KMS-11 (cell line): Measurements from ENCODE around the gene FNBP1L.

ENCODE experiments used
- H2AFZ ChIP-seq: fragments of 200-600 bp; sonication (generic); 2 replicates; pipeline ENCODE4 v1.6.1; 2016; ENCODE audit warnings: antibody characterized with exemption, mixed run types, low read depth
- H3K27ac ChIP-seq: fragments of 200-600 bp; sonication (generic); 2 replicates; pipeline ENCODE4 v1.6.1; 2016; ENCODE audit warnings: mild to moderate bottlenecking, mixed run types
- H3K27me3 ChIP-seq: fragments of 200-600 bp; sonication (generic); 2 replicates; pipeline ENCODE4 v1.6.1; 2017; ENCODE audit warnings: mild to moderate bottlenecking, low read depth, mixed run types, moderate library complexity; ENCODE audit not compliant: insufficient read depth
- H3K36me3 ChIP-seq: fragments of 200-600 bp; sonication (generic); 2 replicates; pipeline ENCODE4 v1.6.1; 2017; ENCODE audit warnings: mild to moderate bottlenecking, mixed run types; ENCODE audit not compliant: insufficient read depth
- H3K4me1 ChIP-seq: fragments of 200-600 bp; sonication (generic); 2 replicates; pipeline ENCODE4 v1.6.1; 2016; ENCODE audit warnings: mild to moderate bottlenecking, low read depth, mixed run types; ENCODE audit not compliant: poor library complexity, severe bottlenecking
- H3K4me2 ChIP-seq: fragments of 200-600 bp; sonication (generic); 2 replicates; pipeline ENCODE4 v1.7.0; 2016; ENCODE audit warnings: mild to moderate bottlenecking, mixed run types
- H3K4me3 ChIP-seq: fragments of 200-600 bp; sonication (generic); IDR thresholded peaks from 2 replicates; pipeline ENCODE4 v1.6.1; 2017; ENCODE audit warnings: low read depth, low read length, mixed read lengths; ENCODE audit not compliant: insufficient read depth
- H3K79me2 ChIP-seq: fragments of 200-600 bp; sonication (generic); 2 replicates; pipeline ENCODE4 v1.6.1; 2016; ENCODE audit warnings: low read depth, mixed run types; ENCODE audit not compliant: insufficient read depth
- H3K9ac ChIP-seq: fragments of 200-600 bp; sonication (generic); 2 replicates; pipeline ENCODE4 v1.6.1; 2016; ENCODE audit warnings: mild to moderate bottlenecking, mixed run types
- H4K20me1 ChIP-seq: fragments of 200-600 bp; sonication (generic); 2 replicates; pipeline ENCODE4 v1.6.1; 2016; ENCODE audit warnings: mild to moderate bottlenecking, mixed run types; ENCODE audit not compliant: insufficient read depth
- CTCF ChIP-seq: fragments of 200-600 bp; sonication (generic); conservative IDR thresholded peaks from 2 replicates; pipeline ENCODE4 v1.6.1; 2017; ENCODE audit warnings: low read depth, mild to moderate bottlenecking, antibody characterized with exemption, low read length, moderate library complexity, mixed read lengths

FNBP1L gene

GRCh38 chr1:93575621-93576284, 127.8 kb downstream of the FNBP1L start:
- H2AFZ ChIP-seq, result no peak overlapping the region
- H3K27me3 ChIP-seq, result no peaks in the 10 kb centered on the region
- H3K27ac ChIP-seq, result no peak overlapping the region
- no peak for TF ChIP-seq CTCF
- no peaks in the 10 kb centered on the region for H3K79me2 ChIP-seq
- no peak overlapping the region for H3K4me3 ChIP-seq
- no peak overlapping the region for H3K4me2 ChIP-seq
- no peaks in the 10 kb centered on the region for H3K4me1 ChIP-seq
- H3K36me3 ChIP-seq, result no peaks in the 10 kb centered on the region
- no peaks in the 10 kb centered on the region for H4K20me1 ChIP-seq
- H3K9ac ChIP-seq, result no peak overlapping the region

- Histone ChIP-seq H3K4me1 (no peaks in the 10 kb centered on the region), H3K27ac (no peak overlapping the region), H3K9ac (no peak overlapping the region), H2AFZ (no peak overlapping the region), H3K79me2 (no peaks in the 10 kb centered on the region), H3K4me3 (no peak overlapping the region), H3K27me3 (no peaks in the 10 kb centered on the region), H3K36me3 (no peaks in the 10 kb centered on the region), H3K4me2 (no peak overlapping the region), H4K20me1 (no peaks in the 10 kb centered on the region)
- TF ChIP-seq CTCF, result no peak
Measured at GRCh38 chr1:93576346-93576745, 128.4 kb downstream of the FNBP1L start.

GRCh38 chr1:93576746-93577145, 128.8 kb downstream of the FNBP1L start:
- no peak overlapping the region for H3K27ac ChIP-seq
- H2AFZ ChIP-seq, result no peak overlapping the region
- H3K4me3 ChIP-seq, result no peak overlapping the region
- TF ChIP-seq CTCF, result no peak
- no peak overlapping the region for H3K9ac ChIP-seq
- H3K79me2 ChIP-seq, result no peaks in the 10 kb centered on the region
- no peaks in the 10 kb centered on the region for H3K36me3 ChIP-seq
- no peaks in the 10 kb centered on the region for H4K20me1 ChIP-seq
- H3K27me3 ChIP-seq, result no peaks in the 10 kb centered on the region
- no peaks in the 10 kb centered on the region for H3K4me1 ChIP-seq
- no peak overlapping the region for H3K4me2 ChIP-seq

GRCh38 chr1:93577536-93578432, 129.9 kb downstream of the FNBP1L start:
- Histone ChIP-seq H4K20me1 (no peaks in the 10 kb centered on the region), H3K4me2 (no peak overlapping the region), H3K9ac (no peak overlapping the region), H3K4me3 (no peak overlapping the region), H3K4me1 (no peaks in the 10 kb centered on the region), H2AFZ (no peak overlapping the region), H3K27me3 (no peaks in the 10 kb centered on the region), H3K36me3 (no peaks in the 10 kb centered on the region), H3K79me2 (no peaks in the 10 kb centered on the region), H3K27ac (no peak overlapping the region)
- no peak for TF ChIP-seq CTCF
